ENCODE data around the gene PHC3. TPM values are rescaled to one million over a fixed set of nuclear protein-coding genes. Genes with fewer than 3 reads are reported as not detected.

The PHC3 gene
- total RNA-seq, 6 donors from 2014 or later = 50.7 to 182 (median 76.3) TPM

DNA sequence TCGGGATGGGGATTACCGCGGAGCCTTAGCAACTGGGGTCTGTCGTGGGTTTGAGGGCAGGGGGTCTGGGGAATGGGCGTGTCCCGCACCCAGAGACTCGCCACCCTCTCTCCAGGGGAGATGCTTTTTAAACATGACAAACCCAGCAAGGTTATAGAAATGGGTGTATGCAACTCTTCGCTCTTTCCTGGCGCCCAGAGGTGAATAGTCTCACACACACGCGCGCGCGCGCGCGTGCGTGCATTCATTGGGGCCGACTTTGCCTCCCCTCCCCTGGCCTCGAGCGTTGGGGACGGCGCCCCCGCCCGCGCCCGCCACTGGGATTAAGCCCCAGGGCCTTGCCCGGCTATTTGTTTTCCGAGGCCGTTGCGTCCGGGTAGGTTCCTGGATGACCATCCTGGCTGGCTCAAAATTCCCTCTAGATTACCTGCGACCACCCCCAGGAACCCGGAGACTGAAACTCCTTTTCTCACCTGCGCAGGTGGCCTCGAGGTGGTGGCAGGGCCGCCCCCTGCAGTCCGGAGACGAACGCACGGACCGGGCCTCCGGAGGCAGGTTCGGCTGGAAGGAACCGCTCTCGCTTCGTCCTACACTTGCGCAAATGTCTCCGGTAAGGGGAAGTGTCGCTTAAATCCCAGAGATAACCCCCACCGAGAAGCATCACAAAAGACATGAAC lies 143.0 kb downstream of the PHC3 start:
- H3K4me3 ChIP-seq = peak overlapping the region; percentile 55 to 91 (median 84)
- 5 to 21% methylated on average over 16 to 51 of the region's 51 CpGs for WGBS, 2 donors
- DNase-seq (peak; percentile 79 to 91), ATAC-seq (ENCODE audit: low FRiP score in 2 of 2) (peak; percentile 44 to 50)
- TF ChIP-seq EP300 (IDR thresholded peaks at IDR 0.05) (no peak), POLR2A (IDR thresholded peaks at IDR 0.05) (peak in 1 of 4 donors; percentile 9), POLR2AphosphoS5 (IDR thresholded peaks at IDR 0.05) (peak in 1 of 2 donors; percentile 9)
- TF ChIP-seq, protein P1, sequence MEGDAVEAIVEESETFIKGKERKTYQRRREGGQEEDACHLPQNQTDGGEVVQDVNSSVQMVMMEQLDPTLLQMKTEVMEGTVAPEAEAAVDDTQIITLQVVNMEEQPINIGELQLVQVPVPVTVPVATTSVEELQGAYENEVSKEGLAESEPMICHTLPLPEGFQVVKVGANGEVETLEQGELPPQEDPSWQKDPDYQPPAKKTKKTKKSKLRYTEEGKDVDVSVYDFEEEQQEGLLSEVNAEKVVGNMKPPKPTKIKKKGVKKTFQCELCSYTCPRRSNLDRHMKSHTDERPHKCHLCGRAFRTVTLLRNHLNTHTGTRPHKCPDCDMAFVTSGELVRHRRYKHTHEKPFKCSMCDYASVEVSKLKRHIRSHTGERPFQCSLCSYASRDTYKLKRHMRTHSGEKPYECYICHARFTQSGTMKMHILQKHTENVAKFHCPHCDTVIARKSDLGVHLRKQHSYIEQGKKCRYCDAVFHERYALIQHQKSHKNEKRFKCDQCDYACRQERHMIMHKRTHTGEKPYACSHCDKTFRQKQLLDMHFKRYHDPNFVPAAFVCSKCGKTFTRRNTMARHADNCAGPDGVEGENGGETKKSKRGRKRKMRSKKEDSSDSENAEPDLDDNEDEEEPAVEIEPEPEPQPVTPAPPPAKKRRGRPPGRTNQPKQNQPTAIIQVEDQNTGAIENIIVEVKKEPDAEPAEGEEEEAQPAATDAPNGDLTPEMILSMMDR (IDR thresholded peaks at IDR 0.05) = peak in 4 of 6 experiments; percentile 8 to 35 (median 27)
- H3K4me1 ChIP-seq = peaks cover 3 to 29% (median 12%) of the 10 kb centered on the region in 4 donors
- no peaks in the 10 kb centered on the region for H3K9me3 ChIP-seq
- no peaks in the 10 kb centered on the region for H3K36me3 ChIP-seq
- H3K27me3 ChIP-seq = no peaks in the 10 kb centered on the region
- peak overlapping the region; percentile 66 to 88 (median 77) for H3K27ac ChIP-seq

Small RNA genes within 50 kb of the gene (small RNA-seq; reads per million reads assigned to genes)
- gene RNU4-38P (0 reads per million in 4 donors), gene RNU6-315P (0 reads per million in 4 donors)

Other genes starting within 250 kb of the PHC3 start
- gene SEC62, start 214.9 kb downstream of the PHC3 start, total RNA-seq = 100 to 1,000 TPM in 2 of 6 donors, 10 to 100 TPM in 4; 30.0 to 129 (median 72.9) TPM
- gene GPR160, start 143.7 kb downstream of the PHC3 start, total RNA-seq = 10 to 100 TPM; 11.5 to 49.7 (median 34.1) TPM
- gene PRKCI, start 40.7 kb upstream of the PHC3 start, total RNA-seq = 10 to 100 TPM; 24.7 to 94.7 (median 37.0) TPM
- 10 to 100 TPM; 26.2 to 80.8 (median 69.3) TPM for gene SKIL, start 176.0 kb upstream of the PHC3 start, total RNA-seq
- gene CLDN11, start 237.1 kb upstream of the PHC3 start, total RNA-seq = 10 to 100 TPM in 1 of 6 donors, 1 to 10 TPM in 5; 2.1 to 17.1 (median 6.0) TPM